Neuronal stem cell (in vitro differentiated cells): Measurements from ENCODE around the gene AACS.

Source experiments
- DNase-seq: peaks from one replicate; pipeline ENCODE4 v3.0.0-alpha.2; 2013; ENCODE audit warnings: low spot score
- H2AFZ ChIP-seq: one replicate; pipeline ENCODE4 v1.6.1; 2013; ENCODE audit warnings: mild to moderate bottlenecking, low read length, inconsistent platforms
- H2AK5ac ChIP-seq: 2 replicates; pipeline ENCODE4 v1.6.1; 2013; ENCODE audit warnings: low read depth, mild to moderate bottlenecking, inconsistent platforms, low read length, moderate library complexity, mixed read lengths
- H2BK120ac ChIP-seq: 2 replicates; pipeline ENCODE4 v1.6.1; 2013; ENCODE audit warnings: low read depth, mild to moderate bottlenecking, inconsistent platforms, low read length, moderate library complexity, mixed read lengths
- H2BK12ac ChIP-seq: one replicate; pipeline ENCODE4 v1.6.1; 2013; ENCODE audit warnings: low read length, inconsistent platforms
- H2BK15ac ChIP-seq: 2 replicates; pipeline ENCODE4 v1.6.1; 2013; ENCODE audit warnings: mild to moderate bottlenecking, low read length, inconsistent platforms, mixed read lengths
- H2BK5ac ChIP-seq: one replicate; pipeline ENCODE4 v1.6.1; 2013; ENCODE audit warnings: inconsistent platforms, mild to moderate bottlenecking, low read length, moderate library complexity
- H3K14ac ChIP-seq: one replicate; pipeline ENCODE4 v1.6.1; 2013; ENCODE audit warnings: low read length, inconsistent platforms
- H3K18ac ChIP-seq: 2 replicates; pipeline ENCODE4 v1.6.1; 2013; ENCODE audit warnings: low read length, inconsistent platforms
- H3K23ac ChIP-seq: 2 replicates; pipeline ENCODE4 v1.6.1; 2013; ENCODE audit warnings: low read depth, mild to moderate bottlenecking, mixed read lengths, low read length, inconsistent platforms; ENCODE audit not compliant: poor library complexity
- H3K27ac ChIP-seq: replicated peaks from 3 replicates; pipeline ENCODE4 v1.5.1; 2013; ENCODE audit warnings: low read length, inconsistent platforms
- H3K27me3 ChIP-seq, 3 experiments: 2 replicates each; pipeline ENCODE4 v1.6.1; 2013; ENCODE audit warnings: low read length in 3 of 3, mild to moderate bottlenecking in 2 of 3, inconsistent platforms in 1 of 3, low read depth in 1 of 3, mixed read lengths in 1 of 3, moderate library complexity in 1 of 3; ENCODE audit not compliant: control insufficient read depth in 3 of 3, insufficient read depth in 3 of 3
- H3K36me3 ChIP-seq, 2 donors: replicated peaks in 1 of 2; 2 replicates each; pipeline ENCODE4 v1.6.1; 2013; ENCODE audit warnings: low read length in 2 of 2; ENCODE audit not compliant: control insufficient read depth in 2 of 2, insufficient read depth in 2 of 2
- H3K4ac ChIP-seq: 2 replicates; pipeline ENCODE4 v1.6.1; 2013; ENCODE audit warnings: inconsistent platforms, mild to moderate bottlenecking, low read length, moderate library complexity
- H3K4me1 ChIP-seq, 2 donors: 1 replicate in 1 of 2; 2 replicates in 1 of 2; pipeline ENCODE4 v1.6.1; 2013; ENCODE audit warnings: low read length in 2 of 2, low read depth in 1 of 2; ENCODE audit not compliant: control insufficient read depth in 2 of 2, insufficient read depth in 1 of 2
- H3K4me2 ChIP-seq: one replicate; pipeline ENCODE4 v1.6.1; 2013; ENCODE audit warnings: mild to moderate bottlenecking, low read length, inconsistent platforms; ENCODE audit not compliant: insufficient read depth, poor library complexity, severe bottlenecking
- H3K4me3 ChIP-seq, 2 donors: 2 replicates each; pipeline ENCODE4 v1.5.1; 2013; ENCODE audit warnings: low read length in 2 of 2, mild to moderate bottlenecking in 2 of 2, inconsistent platforms in 1 of 2, moderate library complexity in 1 of 2
- H3K79me1 ChIP-seq: one replicate; pipeline ENCODE4 v1.6.1; 2013; ENCODE audit warnings: low read depth, mild to moderate bottlenecking, inconsistent platforms, low read length, moderate library complexity
- H3K9ac ChIP-seq: one replicate; pipeline ENCODE4 v1.6.1; 2013; ENCODE audit warnings: mild to moderate bottlenecking, low read depth, low read length, inconsistent platforms; ENCODE audit not compliant: poor library complexity
- H3K9me3 ChIP-seq, 2 donors: replicated peaks in 1 of 2; 2 replicates each; pipeline versions ENCODE3 to v1.6.1; 2013; ENCODE audit warnings: low read length in 2 of 2, mild to moderate bottlenecking in 2 of 2, inconsistent platforms in 1 of 2, low read depth in 1 of 2, mixed read lengths in 1 of 2, moderate library complexity in 1 of 2; ENCODE audit not compliant: control insufficient read depth in 2 of 2, insufficient read depth in 1 of 2
- H4K8ac ChIP-seq: one replicate; pipeline ENCODE4 v1.6.1; 2013; ENCODE audit warnings: low read depth, mild to moderate bottlenecking, inconsistent platforms, low read length, moderate library complexity
- H4K91ac ChIP-seq: one replicate; pipeline ENCODE4 v1.6.1; 2013; ENCODE audit warnings: low read length, low read depth, mild to moderate bottlenecking, inconsistent platforms; ENCODE audit not compliant: poor library complexity
- WGBS, 2 donors: extraction: QIAGEN DNeasy Blood & Tissue Kit; methylation state at CpG; one replicate each; pipeline ENCODE4 v1.1.7; 2013; ENCODE audit warnings: missing lambda C conversion rate in 2 of 2, mixed read lengths in 1 of 2; ENCODE audit not compliant: insufficient read length in 2 of 2, insufficient replicate concordance in 1 of 2; ENCODE audit errors: extremely low coverage in 2 of 2; 5-methylcytosine and 5-hydroxymethylcytosine counted together

Gene AACS

DNA sequence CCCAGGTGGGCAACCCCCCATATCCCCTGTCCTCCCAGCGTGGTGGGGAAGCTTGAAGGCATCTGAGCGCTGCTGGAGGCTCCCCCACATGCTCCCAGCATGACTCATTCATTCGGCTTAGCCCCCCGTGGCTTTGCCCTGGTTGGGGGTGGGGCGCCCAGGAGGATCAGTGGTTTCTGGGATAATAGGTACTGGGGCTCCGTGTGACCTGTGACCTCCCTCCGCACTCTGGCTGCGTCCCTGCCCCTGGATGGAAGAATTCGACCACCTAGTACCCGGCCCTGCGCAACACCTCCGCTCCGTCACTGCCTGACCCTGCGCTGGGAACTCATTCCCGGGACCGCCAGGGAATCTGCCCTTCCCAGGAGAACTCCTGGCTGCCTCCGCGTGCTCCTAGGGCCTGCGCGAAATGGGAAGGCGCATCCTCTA, 120.1 kb downstream of the AACS start:
- Histone ChIP-seq H3K4me3 (peak overlapping the region; percentile 16 to 83), H3K27me3 (peaks cover 0 to 65% (median 0%) of the 10 kb centered on the region in 3 experiments), H4K91ac (peak overlapping the region; percentile 100), H2AFZ (peak overlapping the region; percentile 80), H2BK120ac (peak overlapping the region; percentile 98), H3K27ac (peak overlapping the region; percentile 93), H3K14ac (peak overlapping the region; percentile 92), H3K4me1 (peaks cover 26 to 32% of the 10 kb centered on the region in 2 donors), H3K79me1 (peaks cover 7% of the 10 kb centered on the region), H3K23ac (peak overlapping the region; percentile 65), H2BK15ac (peak overlapping the region; percentile 94), H3K4ac (no peak overlapping the region), H2BK5ac (peak overlapping the region; percentile 96), H2BK12ac (peak overlapping the region; percentile 77), H3K9ac (peak overlapping the region; percentile 86), H4K8ac (peak overlapping the region; percentile 44), H2AK5ac (peak overlapping the region; percentile 88), H3K9me3 (no peaks in the 10 kb centered on the region), H3K4me2 (peak overlapping the region; percentile 92), H3K36me3 (no peaks in the 10 kb centered on the region), H3K18ac (peak overlapping the region; percentile 99)
- WGBS, 2 donors, result no CpG with 5 or more reads among the region's 21 CpGs
- DNase-seq, result peak; percentile 79

DNA sequence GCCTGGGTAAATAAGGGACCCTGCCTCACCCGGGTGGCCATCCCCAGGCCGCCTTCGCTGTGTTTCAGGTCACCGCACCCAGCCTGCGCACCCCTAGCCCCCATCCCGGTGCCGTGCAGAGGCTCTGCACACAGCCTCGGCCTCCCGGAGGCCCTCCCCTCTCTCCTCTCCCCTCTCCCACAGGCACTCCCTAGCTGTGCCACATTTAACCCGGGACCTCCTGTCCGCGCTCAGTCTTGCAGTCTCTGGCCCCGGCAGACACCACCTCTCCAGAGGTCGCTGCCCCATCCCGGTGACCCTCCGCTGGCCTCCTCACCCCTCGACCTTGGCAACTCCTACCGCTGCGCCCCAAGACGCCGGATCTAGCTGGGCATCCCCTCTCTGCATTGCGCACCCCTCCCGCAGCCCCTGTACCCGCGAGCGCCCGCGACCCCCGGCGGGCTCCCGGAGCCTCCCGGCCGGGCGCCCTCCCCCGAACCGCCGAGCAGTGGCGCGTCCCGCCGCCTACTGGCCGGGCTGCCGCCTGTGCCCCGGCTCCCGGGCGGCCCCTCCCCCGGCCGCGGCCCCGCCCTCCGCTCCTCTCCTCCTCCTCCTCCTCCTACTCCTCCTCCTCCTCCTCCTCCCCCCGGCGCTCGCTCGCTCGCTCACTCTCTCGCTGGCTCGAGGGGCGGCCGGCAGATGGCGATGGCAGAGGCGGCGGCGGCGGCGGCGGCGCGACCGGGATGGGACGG, 120.7 kb downstream of the AACS start, which contains the start of gene TMEM132B:
TSS of gene TMEM132B (plus strand) at position 647 of the 731 bp plus-strand sequence.
- no CpG with 5 or more reads among the region's 71 CpGs for WGBS, 2 donors
- Histone ChIP-seq H3K79me1 (peaks cover 7% of the 10 kb centered on the region), H2BK120ac (peak within 1 kb of the TSS; percentile 98), H2AK5ac (peak within 1 kb of the TSS; percentile 88), H3K27me3 (peaks cover 0 to 68% (median 0%) of the 10 kb centered on the region in 3 experiments), H3K14ac (peak within 1 kb of the TSS; percentile 92), H3K23ac (peak within 1 kb of the TSS; percentile 65), H3K9me3 (no peaks in the 10 kb centered on the region), H3K4me2 (peak within 1 kb of the TSS; percentile 92), H3K18ac (peak within 1 kb of the TSS; percentile 99), H3K4me3 (peak within 1 kb of the TSS; percentile 37 to 92), H4K8ac (peak within 1 kb of the TSS; percentile 44), H4K91ac (peak within 1 kb of the TSS; percentile 100), H3K4me1 (peaks cover 26 to 32% of the 10 kb centered on the region in 2 donors), H3K9ac (peak within 1 kb of the TSS; percentile 91), H3K36me3 (no peaks in the 10 kb centered on the region), H3K4ac (no peak within 1 kb of the TSS), H2AFZ (peak within 1 kb of the TSS; percentile 80), H2BK12ac (peak within 1 kb of the TSS; percentile 77), H2BK15ac (peak within 1 kb of the TSS; percentile 94), H3K27ac (peak within 1 kb of the TSS; percentile 93), H2BK5ac (peak within 1 kb of the TSS; percentile 96)
- peak; percentile 88 for DNase-seq

DNA sequence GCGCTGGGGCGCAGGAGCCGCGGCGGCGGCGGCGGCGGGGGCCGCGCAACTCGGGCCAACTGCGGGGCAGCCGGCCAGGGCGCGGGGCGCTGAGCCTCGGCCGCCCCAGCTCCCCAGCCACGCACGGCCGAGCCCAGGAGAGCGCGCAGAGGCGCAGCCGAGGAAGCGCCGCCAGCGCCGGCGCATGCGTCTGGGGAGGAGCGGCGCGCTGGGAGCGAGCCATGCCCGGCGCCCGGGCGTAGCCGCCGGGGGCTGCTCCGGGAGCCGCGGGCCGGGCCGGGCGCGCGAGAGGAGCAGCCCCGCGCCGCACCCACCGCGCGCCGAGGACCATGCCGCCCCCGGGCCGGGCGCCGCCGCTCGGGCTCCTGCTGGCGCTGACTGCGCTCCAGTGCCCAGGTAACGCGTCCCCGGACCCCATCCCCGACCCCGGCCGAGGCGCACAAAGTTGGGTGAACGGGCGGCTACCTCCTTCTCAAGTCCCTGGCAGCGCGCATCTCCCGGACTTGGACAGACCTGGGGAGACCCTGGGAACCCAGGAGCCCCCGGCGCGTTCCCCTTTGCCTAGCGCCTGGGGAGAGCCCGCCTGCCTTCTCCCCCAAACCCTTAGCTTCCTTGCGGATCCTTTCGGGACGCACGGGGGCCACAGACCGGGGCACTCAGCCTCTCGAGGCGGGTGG, 121.4 kb downstream of the AACS start:
- Histone ChIP-seq H2BK12ac (no peak overlapping the region), H4K8ac (no peak overlapping the region), H2AK5ac (peak overlapping the region; percentile 43), H2BK120ac (peak overlapping the region; percentile 68), H3K36me3 (no peaks in the 10 kb centered on the region), H3K4me1 (peaks cover 26 to 34% of the 10 kb centered on the region in 2 donors), H3K18ac (peak overlapping the region; percentile 94), H2BK15ac (no peak overlapping the region), H3K4me3 (peak overlapping the region; percentile 37 to 92), H3K23ac (peak overlapping the region; percentile 29), H2AFZ (peak overlapping the region; percentile 63), H3K4ac (no peak overlapping the region), H3K14ac (no peak overlapping the region), H3K27ac (no peak overlapping the region), H3K9me3 (no peaks in the 10 kb centered on the region), H3K4me2 (peak overlapping the region; percentile 74), H3K79me1 (peaks cover 7% of the 10 kb centered on the region), H3K27me3 (peaks cover 0 to 68% (median 0%) of the 10 kb centered on the region in 3 experiments), H2BK5ac (peak overlapping the region; percentile 55), H4K91ac (no peak overlapping the region), H3K9ac (peak overlapping the region; percentile 91)
- no peak for DNase-seq
- no CpG with 5 or more reads among the region's 90 CpGs for WGBS, 2 donors
